B cell (primary cell): ENCODE measurements around the gene LRBA. TPM values are rescaled to one million over a fixed set of nuclear protein-coding genes. Genes with fewer than 3 reads are reported as not detected.
"Not testable (repeated sequence)": the region's sequence is repeated elsewhere in the genome, so short reads cannot be mapped to it uniquely, and the experiment has no call there.

Experiments used
- ATAC-seq: fragments of 200-7000 bp; cut with Tn5 transposase; one replicate; pipeline ENCODE4 v1.10.0; 2021; ENCODE audit warnings: low read depth, mild to moderate bottlenecking, moderate number of reproducible peaks, moderate library complexity
- CTCF ChIA-PET: fragments of 350-600 bp; sonication (Branson Sonifier 250); formaldehyde crosslinking; loops from one replicate; lab custom pipeline; 2021; ENCODE audit warnings: antibody characterized with exemption, inconsistent platforms; lab: Charles Lee
- POLR2A ChIA-PET: fragments of 350-600 bp; sonication (Branson Sonifier 250); formaldehyde crosslinking; loops from one replicate; lab custom pipeline; 2021; ENCODE audit warnings: antibody characterized with exemption; lab: Charles Lee
- DNase-seq: peaks from one replicate; pipeline ENCODE4 v3.0.0; 2013
- H2AFZ ChIP-seq: 2 replicates; pipeline ENCODE4 v1.6.1; 2012; ENCODE audit warnings: mild to moderate bottlenecking, low read depth, low read length; ENCODE audit not compliant: insufficient read depth, poor library complexity, severe bottlenecking
- H3K27ac ChIP-seq, 2 donors: 1 replicate in 1 of 2; 2 replicates in 1 of 2; pipeline ENCODE4 v1.5.1; 2012 to 2013; ENCODE audit warnings: low read length in 2 of 2, mild to moderate bottlenecking in 2 of 2, moderate library complexity in 1 of 2
- H3K27me3 ChIP-seq, 4 experiments: fragments of 200-600 bp in 1 of 4; sonication (generic) in 1 of 4; replicated peaks in 1 of 4; 1 replicate in 2 of 4; 2 replicates in 2 of 4; pipeline versions ENCODE4 v1.6.1 to v1.7.0; 2013 to 2016; ENCODE audit warnings: low read length in 3 of 4, mild to moderate bottlenecking in 2 of 4, mixed read lengths in 1 of 4, moderate library complexity in 1 of 4; ENCODE audit not compliant: insufficient read depth in 4 of 4, control insufficient read depth in 3 of 4; ENCODE audit errors: control extremely low read depth in 1 of 4
- H3K36me3 ChIP-seq, 2 experiments: replicated peaks in 1 of 2; 1 replicate in 1 of 2; 2 replicates in 1 of 2; pipeline versions ENCODE4 v1.6.1 to v1.7.1; 2013; ENCODE audit warnings: low read length in 1 of 2; ENCODE audit not compliant: insufficient read depth in 2 of 2, control insufficient read depth in 1 of 2; ENCODE audit errors: control extremely low read depth in 1 of 2, extremely low read depth in 1 of 2
- H3K4me1 ChIP-seq, 2 donors: fragments of 200-600 bp in 1 of 2; sonication (generic) in 1 of 2; 1 replicate in 1 of 2; 2 replicates in 1 of 2; pipeline versions ENCODE4 v1.5.1 to v1.6.1; 2013 to 2017; ENCODE audit warnings: low read length in 2 of 2; ENCODE audit not compliant: control insufficient read depth in 2 of 2, insufficient read depth in 2 of 2
- H3K4me2 ChIP-seq: replicated peaks from 2 replicates; pipeline ENCODE3; 2012; ENCODE audit warnings: mild to moderate bottlenecking, low read depth, low read length; ENCODE audit not compliant: poor library complexity, severe bottlenecking
- H3K4me3 ChIP-seq, 5 experiments: fragments of 200-600 bp in 1 of 5; sonication (generic) in 1 of 5; 1 replicate in 3 of 5; 2 replicates in 2 of 5; pipeline versions ENCODE4 v1.5.1 to v1.7.0; 2011 to 2016; ENCODE audit warnings: low read length in 4 of 5, mild to moderate bottlenecking in 4 of 5, low read depth in 2 of 5, control low read depth in 1 of 5, moderate library complexity in 1 of 5; ENCODE audit not compliant: insufficient read depth in 1 of 5; ENCODE audit errors: control extremely low read depth in 1 of 5, extremely low read depth in 1 of 5
- H3K79me2 ChIP-seq: fragments of 200-600 bp; sonication (generic); one replicate; pipeline ENCODE4 v1.6.0; 2016; ENCODE audit warnings: low read length; ENCODE audit not compliant: control insufficient read depth, insufficient read depth
- H3K9ac ChIP-seq: fragments of 200-600 bp; sonication (generic); 2 replicates; pipeline ENCODE4 v1.6.1; 2017; ENCODE audit warnings: mild to moderate bottlenecking, low read length, moderate library complexity
- H3K9me3 ChIP-seq, 3 donors: one replicate each; pipeline versions ENCODE4 v1.6.1 to v1.7.1; 2013; ENCODE audit warnings: low read length in 2 of 3; ENCODE audit not compliant: control insufficient read depth in 2 of 3, insufficient read depth in 1 of 3; ENCODE audit errors: control extremely low read depth in 1 of 3
- H4K20me1 ChIP-seq: 2 replicates; pipeline ENCODE4 v1.6.0; 2012; ENCODE audit warnings: mild to moderate bottlenecking, low read length; ENCODE audit not compliant: insufficient read depth, control insufficient read depth, poor library complexity, severe bottlenecking
- H3K27ac Mint-ChIP-seq: one replicate; pipeline ENCODE4 v1.8.0; 2021; ENCODE audit warnings: mixed read lengths
- H3K27me3 Mint-ChIP-seq: one replicate; pipeline ENCODE4 v1.8.0; 2021; ENCODE audit warnings: mixed read lengths
- H3K4me1 Mint-ChIP-seq: one replicate; pipeline ENCODE4 v1.8.0; 2021; ENCODE audit warnings: mixed read lengths
- H3K4me3 Mint-ChIP-seq: one replicate; pipeline ENCODE4 v1.8.0; 2021; ENCODE audit warnings: mixed read lengths
- H3K9me3 Mint-ChIP-seq: one replicate; pipeline ENCODE4 v1.8.0; 2022; ENCODE audit warnings: mixed read lengths; ENCODE audit not compliant: insufficient read depth
- CTCF ChIP-seq: fragments of 200-600 bp; IDR thresholded peaks from one replicate; pipeline ENCODE4 v1.8.0; 2022; ENCODE audit warnings: antibody characterized with exemption, mild to moderate bottlenecking
- EZH2 ChIP-seq: IDR thresholded peaks from 2 replicates; pipeline ENCODE4 v1.6.1; 2012; ENCODE audit warnings: borderline replicate concordance, low read depth, mild to moderate bottlenecking, moderate library complexity, low read length; ENCODE audit not compliant: insufficient read depth, poor library complexity, severe bottlenecking
- WGBS: methylation state at CpG from one replicate; pipeline ENCODE4 v1.1.5; 2013; ENCODE audit warnings: missing lambda C conversion rate; ENCODE audit not compliant: insufficient coverage; 5-methylcytosine and 5-hydroxymethylcytosine counted together
- intact Hi-C: fragments of 100-400 bp; cut with micrococcal nuclease; formaldehyde crosslinking; loops from one replicate; pipeline ENCODE4 v1.10.0; 2022
- polyA plus RNA-seq: library from polyadenylated mRNA; depleted of rRNA; stranded (reverse); fragments of >200 nt; gene quantifications from 2 replicates; pipeline ENCODE4 v1.2.3, GENCODE V29; 2012
- total RNA-seq, 2 donors: library from RNA; stranded (reverse); fragments of 120-200 nt in 1 of 2; gene quantifications; 1 replicate in 1 of 2; 2 replicates in 1 of 2; pipeline versions ENCODE4 v1.2.3 to v1.2.4, GENCODE V29; 2013 to 2022

The LRBA gene
- total and polyA plus RNA-seq, 2 donors (not counting 1 experiment from before 2014, with no cell fraction given): 17.5 to 86.7 TPM

- H3K4me1 Mint-ChIP-seq: peaks cover 17% of the 10 kb centered on the region
- POLR2A ChIA-PET: no interaction called here
- H3K27ac Mint-ChIP-seq: no peak overlapping the region
Observed at GRCh38 chr4:150960818-150961217, 54.3 kb downstream of the LRBA start.

GRCh38 chr4:150960079-150960478 is 55.0 kb downstream of the LRBA start:
- no peak for DNase-seq
- Histone ChIP-seq H3K27ac (no peak overlapping the region), H3K79me2 (peaks cover 47% of the 10 kb centered on the region), H3K9me3 (peaks cover 6 to 46% (median 27%) of the 10 kb centered on the region in 3 donors), H2AFZ (no peak overlapping the region), H3K4me3 (no peak overlapping the region), H3K27me3 (no peaks in the 10 kb centered on the region), H3K9ac (no peak overlapping the region), H3K36me3 (peaks cover 2 to 3% of the 10 kb centered on the region in 2 experiments), H3K4me2 (no peak overlapping the region), H4K20me1 (peaks cover 6% of the 10 kb centered on the region), H3K4me1 (peaks cover 3 to 4% of the 10 kb centered on the region in 2 donors)
- Mint-ChIP-seq H3K9me3 (peaks cover 18% of the 10 kb centered on the region), H3K4me1 (peaks cover 15% of the 10 kb centered on the region), H3K27ac (no peak overlapping the region), H3K27me3 (no peaks in the 10 kb centered on the region), H3K4me3 (no peak overlapping the region)
- CTCF ChIA-PET: interaction anchor here (1.5 kb wide), 1 partner anchor 11 kb away, joined by 3 read pairs; no protein-coding TSS in a partner anchor
- no peak for ATAC-seq
- TF ChIP-seq EZH2: no peak
- no peak for TF ChIP-seq CTCF
- POLR2A ChIA-PET: no interaction called here
- intact Hi-C loops: no loop called here
- WGBS: 100% methylated on average over 1 of the region's 2 CpGs

More at GRCh38 chr4:150960818-150961217, 54.3 kb downstream of the LRBA start:
- H3K4me1 ChIP-seq: peaks cover 3 to 4% of the 10 kb centered on the region in 2 donors
- no peak overlapping the region for H2AFZ ChIP-seq
- no peak overlapping the region for H3K4me3 Mint-ChIP-seq
- DNase-seq: no peak
- H3K27me3 ChIP-seq: no peaks in the 10 kb centered on the region
- H3K4me2 ChIP-seq: no peak overlapping the region
- WGBS: no CpG with 5 or more reads among the region's 2 CpGs
- H4K20me1 ChIP-seq: peaks cover 12% of the 10 kb centered on the region
- CTCF ChIA-PET: interaction anchor here (1.5 to 1.7 kb wide), 2 partner anchors 10 to 18 kb away, joined by 3 to 6 read pairs; no protein-coding TSS in a partner anchor
- TF ChIP-seq CTCF (peak; percentile 11), EZH2 (no peak)
- no peak overlapping the region for H3K9ac ChIP-seq
- H3K4me3 ChIP-seq: no peak overlapping the region
- H3K36me3 ChIP-seq: peaks cover 2 to 3% of the 10 kb centered on the region in 2 experiments
- intact Hi-C loops: no loop called here
- no peak overlapping the region for H3K27ac ChIP-seq
- no peak for ATAC-seq
- peaks cover 18% of the 10 kb centered on the region for H3K9me3 Mint-ChIP-seq
- peaks cover 5 to 40% (median 27%) of the 10 kb centered on the region in 3 donors for H3K9me3 ChIP-seq
- peaks cover 40% of the 10 kb centered on the region for H3K79me2 ChIP-seq
- H3K27me3 Mint-ChIP-seq: no peaks in the 10 kb centered on the region

- H3K79me2 ChIP-seq: peaks cover 57% of the 10 kb centered on the region
- 96% methylated on average over 4 of the region's 4 CpGs for WGBS
- H3K4me3 Mint-ChIP-seq: not testable (repeated sequence)
Observed at GRCh38 chr4:150957981-150958380, 57.1 kb downstream of the LRBA start.

More at GRCh38 chr4:150957981-150958380, 57.1 kb downstream of the LRBA start:
- H3K4me3 ChIP-seq, H3K27me3 ChIP-seq, H3K9ac ChIP-seq, H3K27ac Mint-ChIP-seq, H2AFZ ChIP-seq, POLR2A ChIA-PET, H3K4me1 ChIP-seq, H3K36me3 ChIP-seq, ATAC-seq, H3K4me2 ChIP-seq, H4K20me1 ChIP-seq, CTCF ChIA-PET, DNase-seq, H3K27me3 Mint-ChIP-seq, H3K27ac ChIP-seq, intact Hi-C loops: not testable (repeated sequence)
- Mint-ChIP-seq H3K9me3 (peaks cover 18% of the 10 kb centered on the region), H3K4me1 (peaks cover 16% of the 10 kb centered on the region)
- peaks cover 6 to 48% (median 27%) of the 10 kb centered on the region in 3 donors for H3K9me3 ChIP-seq
